Endothelial cell of umbilical vein (primary cell): ENCODE data around the gene TPCN2. TPM values are rescaled to one million over a fixed set of nuclear protein-coding genes. Genes with fewer than 3 reads are reported as not detected.

ENCODE experiments used
- BruUV-seq: library from RNA; stranded (reverse); fragments of 400-500 nt; replicated peaks from 2 replicates; lab custom pipeline; 2021; lab: Mats Ljungman, UMichigan
- CTCF ChIA-PET: fragments of 300-600, 350-600 bp; sonication (Branson Sonifier 250); formaldehyde crosslinking; loops from one replicate; lab custom pipeline; 2021; ENCODE audit warnings: antibody characterized with exemption, inconsistent platforms; lab: Charles Lee
- POLR2A ChIA-PET: fragments of 300-600, 350-600 bp; sonication (Branson Sonifier 250); formaldehyde crosslinking; loops from one replicate; lab custom pipeline; 2021; ENCODE audit warnings: antibody characterized with exemption, inconsistent platforms; lab: Charles Lee
- DNase-seq: peaks from one replicate; pipeline ENCODE4 v3.0.0-alpha.2; 2011; ENCODE audit warnings: low read depth, low spot score
- FAIRE-seq: peaks from 2 replicates; lab custom pipeline; 2011; peaks lifted over from hg19 to GRCh38; lab: Jason Lieb, UNC
- H2AFZ ChIP-seq: 2 replicates; pipeline ENCODE4 v1.6.0; 2012; ENCODE audit warnings: low read depth, low read length, control low read depth, inconsistent platforms
- H3K27ac ChIP-seq: 2 replicates; pipeline ENCODE4 v1.5.1; 2011; ENCODE audit warnings: low read depth, mild to moderate bottlenecking, control low read depth, low read length, moderate library complexity; ENCODE audit not compliant: insufficient read depth
- H3K27me3 ChIP-seq, 2 experiments: 2 replicates each; pipeline versions ENCODE4 v1.6.0 to v1.6.1; 2011; ENCODE audit warnings: low read length in 2 of 2, mixed read lengths in 1 of 2; ENCODE audit not compliant: control insufficient read depth in 2 of 2, insufficient read depth in 2 of 2
- H3K36me3 ChIP-seq, 2 experiments: 2 replicates in 1 of 2; 3 replicates in 1 of 2; pipeline ENCODE4 v1.5.1; 2011; ENCODE audit warnings: low read length in 2 of 2, mild to moderate bottlenecking in 1 of 2, moderate library complexity in 1 of 2; ENCODE audit not compliant: control insufficient read depth in 2 of 2, insufficient read depth in 2 of 2; ENCODE audit errors: extremely low read depth in 1 of 2
- H3K4me1 ChIP-seq: 3 replicates; pipeline ENCODE4 v1.5.1; 2011; ENCODE audit warnings: mild to moderate bottlenecking, low read length; ENCODE audit not compliant: control insufficient read depth, insufficient read depth; ENCODE audit errors: extremely low read depth
- H3K4me2 ChIP-seq: 2 replicates; pipeline ENCODE4 v1.6.1; 2011; ENCODE audit warnings: low read length, control low read depth, mixed read lengths; ENCODE audit not compliant: insufficient read depth
- H3K4me3 ChIP-seq, 3 experiments: fragments of 200-600 bp in 1 of 3; sonication (generic), shearing (Covaris generic) in 1 of 3; replicated peaks in 1 of 3; 2 replicates each; pipeline ENCODE4 v1.5.1; 2011 to 2016; ENCODE audit warnings: control low read depth in 3 of 3, low read length in 3 of 3, mild to moderate bottlenecking in 2 of 3, inconsistent platforms in 1 of 3, low read depth in 1 of 3, moderate library complexity in 1 of 3; ENCODE audit not compliant: insufficient read depth in 1 of 3
- H3K79me2 ChIP-seq: 2 replicates; pipeline ENCODE4 v1.6.0; 2012; ENCODE audit warnings: low read length, inconsistent platforms; ENCODE audit not compliant: control insufficient read depth, insufficient read depth
- H3K9ac ChIP-seq: replicated peaks from 2 replicates; pipeline ENCODE3; 2011; ENCODE audit warnings: low read length, control low read depth; ENCODE audit not compliant: insufficient read depth; ENCODE audit errors: extremely low read depth
- H3K9me1 ChIP-seq: replicated peaks from 3 replicates; pipeline ENCODE4 v1.6.0; 2011; ENCODE audit warnings: mild to moderate bottlenecking, low read length; ENCODE audit not compliant: control insufficient read depth, insufficient read depth; ENCODE audit errors: extremely low read depth
- H3K9me3 ChIP-seq: replicated peaks from 2 replicates; pipeline ENCODE4 v1.5.1; 2012; ENCODE audit warnings: low read length, inconsistent platforms; ENCODE audit not compliant: control insufficient read depth, insufficient read depth
- H4K20me1 ChIP-seq: replicated peaks from 2 replicates; pipeline ENCODE3; 2011; ENCODE audit warnings: mild to moderate bottlenecking, low read length; ENCODE audit not compliant: control insufficient read depth, insufficient read depth; ENCODE audit errors: extremely low read depth
- CTCF ChIP-seq, 2 donors: IDR thresholded peaks; 1 replicate in 1 of 2; 2 replicates in 1 of 2; pipeline ENCODE4 v1.5.1; 2011; ENCODE audit warnings: low read length in 2 of 2, mild to moderate bottlenecking in 2 of 2, moderate library complexity in 2 of 2, control low read depth in 1 of 2, inconsistent platforms in 1 of 2, low read depth in 1 of 2; ENCODE audit not compliant: insufficient read depth in 1 of 2; ENCODE audit errors: extremely low read depth in 1 of 2
- EZH2 ChIP-seq: IDR thresholded peaks from 2 replicates; pipeline ENCODE4 v1.6.1; 2012; ENCODE audit warnings: borderline replicate concordance, low read depth, mild to moderate bottlenecking, moderate library complexity, low read length, inconsistent platforms; ENCODE audit not compliant: severe bottlenecking
- FOS ChIP-seq: IDR thresholded peaks from 2 replicates; pipeline ENCODE4 v1.6.1; 2011; ENCODE audit warnings: mild to moderate bottlenecking, low read length, moderate library complexity, borderline replicate concordance; ENCODE audit not compliant: insufficient read depth
- GATA2 ChIP-seq: IDR thresholded peaks from 2 replicates; pipeline ENCODE4 v1.7.0; 2011; ENCODE audit warnings: low read depth, mild to moderate bottlenecking, moderate library complexity, mixed read lengths, low read length; ENCODE audit not compliant: insufficient read length, insufficient read depth
- JUN ChIP-seq: IDR thresholded peaks from 2 replicates; pipeline ENCODE4 v1.6.1; 2011; ENCODE audit warnings: borderline replicate concordance, low read depth; ENCODE audit not compliant: insufficient read length, insufficient read depth
- MAX ChIP-seq: IDR thresholded peaks from 2 replicates; pipeline ENCODE4 v1.6.1; 2011; ENCODE audit not compliant: insufficient read depth, insufficient read length
- MYC ChIP-seq: IDR thresholded peaks from one replicate; pipeline ENCODE4 v1.6.1; 2011; ENCODE audit warnings: mild to moderate bottlenecking, low read depth, low read length
- POLR2A ChIP-seq: IDR thresholded peaks from 2 replicates; pipeline ENCODE4 v1.6.1; 2012; ENCODE audit warnings: low read depth, mild to moderate bottlenecking, control low read depth, low read length
- POLR2AphosphoS5 ChIP-seq: IDR thresholded peaks from 2 replicates; pipeline ENCODE4 v1.6.1; 2012; ENCODE audit warnings: low read depth, mild to moderate bottlenecking, control low read depth, low read length, moderate library complexity; ENCODE audit not compliant: insufficient read depth
- dilution Hi-C: fragments of 300-500 bp; cut with MboI; formaldehyde crosslinking; loops from one replicate; pipeline ENCODE4 v1.15.0; 2019; ENCODE audit warnings: low sequenced_read_pairs; ENCODE audit not compliant: extremely low pct_ligation_motif_present
- intact Hi-C: fragments of 100-400 bp; cut with micrococcal nuclease; formaldehyde crosslinking; loops from one replicate; pipeline ENCODE4 v1.10.0; 2022
- polyA plus RNA-seq, 4 experiments: library from polyadenylated mRNA; depleted of rRNA in 3 of 4; stranded (reverse) in 3 of 4; unstranded in 1 of 4; fragments of >200 nt; gene quantifications; 2 replicates each; pipeline versions ENCODE4 v1.2.1 to v1.2.3, GENCODE V29; 2011 to 2012; ENCODE audit warnings: missing spikeins in 1 of 4
- total RNA-seq: library from RNA; stranded (reverse); gene quantifications from 2 replicates; pipeline ENCODE4 v1.2.3, GENCODE V29; 2021

TPCN2 gene
- total and polyA plus RNA-seq, 2 donors (not counting 3 experiments of a cell fraction or from before 2014, with no cell fraction given): 10.3 to 13.4 TPM

GRCh38 chr11:69037074-69037473 lies 11.7 kb upstream of the TPCN2 start:
- no peak for DNase-seq
- H3K9ac ChIP-seq: no peak overlapping the region
- BruUV-seq: no TSS peak
- POLR2A ChIA-PET: no interaction called here
- no peak overlapping the region for H3K4me3 ChIP-seq
- H3K4me1 ChIP-seq: no peaks in the 10 kb centered on the region
- no peaks in the 10 kb centered on the region for H3K9me3 ChIP-seq
- no peaks in the 10 kb centered on the region for H3K36me3 ChIP-seq
- intact Hi-C loops: no loop called here
- no peak for FAIRE-seq
- dilution Hi-C loops: no loop called here
- no peak overlapping the region for H3K27ac ChIP-seq
- TF ChIP-seq POLR2AphosphoS5 (no peak), JUN (no peak), MYC (no peak), POLR2A (no peak), MAX (no peak), FOS (no peak), EZH2 (no peak), CTCF (IDR thresholded peaks at IDR 0.05; ENCODE audit: extremely low read depth in 1 of 2, insufficient read depth in 1 of 2, low read depth in 1 of 2, low read length in 2 of 2) (no peak), GATA2 (no peak)
- H4K20me1 ChIP-seq: no peaks in the 10 kb centered on the region
- H3K4me2 ChIP-seq: no peak overlapping the region
- no peaks in the 10 kb centered on the region for H3K9me1 ChIP-seq
- no peak overlapping the region for H2AFZ ChIP-seq
- H3K27me3 ChIP-seq: peaks cover 0 to 1% of the 10 kb centered on the region in 2 experiments
- CTCF ChIA-PET: no interaction called here
- H3K79me2 ChIP-seq: no peaks in the 10 kb centered on the region
